ENCODE data around the gene RBM25. TPM values are rescaled to one million over a fixed set of nuclear protein-coding genes. Genes with fewer than 3 reads are reported as not detected.
"Not testable (repeated sequence)": the region's sequence is repeated elsewhere in the genome, so short reads cannot be mapped to it uniquely, and the experiment has no call there.

The RBM25 gene
- total and polyA plus RNA-seq, 2 experiments from 2014 or later: 17.7 to 52.9 TPM

GRCh38 chr14:73168274-73168673, 109.9 kb downstream of the RBM25 start:
- no peaks in the 10 kb centered on the region for H3K9me3 ChIP-seq (ENCODE audit: low read depth)
- no peaks in the 10 kb centered on the region for H3K4me1 ChIP-seq (ENCODE audit: insufficient read depth)
- in situ Hi-C loops (cut with MboI): no loop called here
- no peak overlapping the region for H2AFZ ChIP-seq
- no peaks in the 10 kb centered on the region for H4K20me1 ChIP-seq (ENCODE audit: insufficient read depth)
- H3K9me2 ChIP-seq (ENCODE audit: insufficient read depth): no peaks in the 10 kb centered on the region
- 91 to 95% methylated on average over 9 of the region's 9 CpGs for WGBS, 2 experiments (ENCODE audit: low coverage in 1 of 2, low lambda C conversion rate in 2 of 2, missing lambda C conversion rate in 2 of 2)
- no peaks in the 10 kb centered on the region for H3K27me3 ChIP-seq (replicated peaks; ENCODE audit: insufficient read depth)
- DNase-seq: no peak
- H3K79me2 ChIP-seq (ENCODE audit: insufficient read depth): no peaks in the 10 kb centered on the region
- H3F3A ChIP-seq (ENCODE audit: insufficient read depth): no peaks in the 10 kb centered on the region
- peaks cover 24% of the 10 kb centered on the region; the same call in 1 of the 2 replicates for H3K36me3 ChIP-seq (ENCODE audit: low read depth)
- no peak overlapping the region for H3K9ac ChIP-seq
- H3K4me3 ChIP-seq: no peak overlapping the region
- H3K27ac ChIP-seq: no peak overlapping the region
- H3K4me2 ChIP-seq (ENCODE audit: unreplicated experiment): no peak overlapping the region
- TF ChIP-seq EZH2phosphoT487 (IDR thresholded peaks at IDR 0.05; ENCODE audit: insufficient read depth, low read depth) (no peak), EZH2 (IDR thresholded peaks at IDR 0.05; ENCODE audit: insufficient read depth, poor library complexity, severe bottlenecking) (no peak)

GRCh38 chr14:73168691-73169090, 110.4 kb downstream of the RBM25 start:
- H2AFZ ChIP-seq: no peak overlapping the region
- no peak overlapping the region for H3K4me3 ChIP-seq
- no peaks in the 10 kb centered on the region for H4K20me1 ChIP-seq (ENCODE audit: insufficient read depth)
- no peaks in the 10 kb centered on the region for H3K27me3 ChIP-seq (replicated peaks; ENCODE audit: insufficient read depth)
- H3K4me1 ChIP-seq (ENCODE audit: insufficient read depth): no peaks in the 10 kb centered on the region
- H3K9ac ChIP-seq: no peak overlapping the region
- H3K9me3 ChIP-seq (ENCODE audit: low read depth): no peaks in the 10 kb centered on the region
- no peak overlapping the region for H3K4me2 ChIP-seq (ENCODE audit: unreplicated experiment)
- no peak overlapping the region for H3K27ac ChIP-seq
- no peaks in the 10 kb centered on the region for H3F3A ChIP-seq (ENCODE audit: insufficient read depth)
- DNase-seq: no peak
- peaks cover 27% of the 10 kb centered on the region; the same call in 1 of the 2 replicates for H3K36me3 ChIP-seq (ENCODE audit: low read depth)
- H3K9me2 ChIP-seq (ENCODE audit: insufficient read depth): no peaks in the 10 kb centered on the region
- in situ Hi-C loops (cut with MboI): no loop called here
- no peaks in the 10 kb centered on the region for H3K79me2 ChIP-seq (ENCODE audit: insufficient read depth)
- TF ChIP-seq EZH2 (IDR thresholded peaks at IDR 0.05; ENCODE audit: insufficient read depth, poor library complexity, severe bottlenecking) (no peak), EZH2phosphoT487 (IDR thresholded peaks at IDR 0.05; ENCODE audit: insufficient read depth, low read depth) (no peak)
- 95 to 96% methylated on average over 14 of the region's 14 CpGs for WGBS, 2 experiments (ENCODE audit: low coverage in 1 of 2, low lambda C conversion rate in 2 of 2, missing lambda C conversion rate in 2 of 2)

- H2AFZ ChIP-seq; H3K9me2 ChIP-seq (ENCODE audit: insufficient read depth); H3K27ac ChIP-seq; H4K20me1 ChIP-seq (ENCODE audit: insufficient read depth); DNase-seq; H3K9me3 ChIP-seq (ENCODE audit: low read depth); H3K4me2 ChIP-seq (ENCODE audit: unreplicated experiment); H3K79me2 ChIP-seq (ENCODE audit: insufficient read depth); H3K27me3 ChIP-seq (replicated peaks; ENCODE audit: insufficient read depth); H3F3A ChIP-seq (ENCODE audit: insufficient read depth); H3K4me1 ChIP-seq (ENCODE audit: insufficient read depth); in situ Hi-C loops (cut with MboI); H3K9ac ChIP-seq; H3K4me3 ChIP-seq: not testable (repeated sequence)
- WGBS, 2 experiments (ENCODE audit: low coverage in 1 of 2, low lambda C conversion rate in 2 of 2, missing lambda C conversion rate in 2 of 2): 81 to 85% methylated on average over 6 of the region's 6 CpGs
- H3K36me3 ChIP-seq (ENCODE audit: low read depth): peaks cover 34% of the 10 kb centered on the region; the same call in 1 of the 2 replicates
These were observed 111.5 kb downstream of the RBM25 start for GRCh38 chr14:73169855-73170254.

- Histone ChIP-seq H3K4me1 (ENCODE audit: insufficient read depth) (no peaks in the 10 kb centered on the region), H3K4me3 (no peak overlapping the region), H3K9ac (no peak overlapping the region), H3K9me2 (ENCODE audit: insufficient read depth) (no peaks in the 10 kb centered on the region), H3K27ac (no peak overlapping the region), H3K27me3 (replicated peaks; ENCODE audit: insufficient read depth) (no peaks in the 10 kb centered on the region), H3K36me3 (ENCODE audit: low read depth) (peaks cover 40% of the 10 kb centered on the region; the same call in 1 of the 2 replicates), H3F3A (ENCODE audit: insufficient read depth) (no peaks in the 10 kb centered on the region), H3K79me2 (ENCODE audit: insufficient read depth) (no peaks in the 10 kb centered on the region), H3K9me3 (ENCODE audit: low read depth) (no peaks in the 10 kb centered on the region), H2AFZ (no peak overlapping the region), H3K4me2 (ENCODE audit: unreplicated experiment) (no peak overlapping the region), H4K20me1 (ENCODE audit: insufficient read depth) (no peaks in the 10 kb centered on the region)
- no peak for DNase-seq
- TF ChIP-seq EZH2 (IDR thresholded peaks at IDR 0.05; ENCODE audit: insufficient read depth, poor library complexity, severe bottlenecking) (no peak), EZH2phosphoT487 (IDR thresholded peaks at IDR 0.05; ENCODE audit: insufficient read depth, low read depth) (no peak)
- in situ Hi-C loops (cut with MboI): no loop called here
- 81 to 84% methylated on average over 11 of the region's 11 CpGs for WGBS, 2 experiments (ENCODE audit: low coverage in 1 of 2, low lambda C conversion rate in 2 of 2, missing lambda C conversion rate in 2 of 2)
These were observed 112.4 kb downstream of the RBM25 start for GRCh38 chr14:73170686-73171085.

- no peaks in the 10 kb centered on the region for H3K4me1 ChIP-seq (ENCODE audit: insufficient read depth)
- no peak overlapping the region for H3K9ac ChIP-seq
- in situ Hi-C loops (cut with MboI): no loop called here
- H3K9me3 ChIP-seq (ENCODE audit: low read depth): no peaks in the 10 kb centered on the region
- no peaks in the 10 kb centered on the region for H3K9me2 ChIP-seq (ENCODE audit: insufficient read depth)
- H3K27ac ChIP-seq: no peak overlapping the region
- H3K4me2 ChIP-seq (ENCODE audit: unreplicated experiment): no peak overlapping the region
- H4K20me1 ChIP-seq (ENCODE audit: insufficient read depth): no peaks in the 10 kb centered on the region
- H3F3A ChIP-seq (ENCODE audit: insufficient read depth): no peaks in the 10 kb centered on the region; the same call in 1 of the 2 replicates
- H2AFZ ChIP-seq: no peak overlapping the region
- H3K36me3 ChIP-seq (ENCODE audit: low read depth): peaks cover 40% of the 10 kb centered on the region; the same call in 1 of the 2 replicates
- no peaks in the 10 kb centered on the region for H3K79me2 ChIP-seq (ENCODE audit: insufficient read depth)
- 66 to 72% methylated on average over 3 of the region's 3 CpGs for WGBS, 2 experiments (ENCODE audit: low coverage in 1 of 2, low lambda C conversion rate in 2 of 2, missing lambda C conversion rate in 2 of 2)
- no peak for DNase-seq
- TF ChIP-seq EZH2phosphoT487 (IDR thresholded peaks at IDR 0.05; ENCODE audit: insufficient read depth, low read depth) (no peak), EZH2 (IDR thresholded peaks at IDR 0.05; ENCODE audit: insufficient read depth, poor library complexity, severe bottlenecking) (no peak)
- H3K27me3 ChIP-seq (replicated peaks; ENCODE audit: insufficient read depth): no peaks in the 10 kb centered on the region
- H3K4me3 ChIP-seq: no peak overlapping the region
These were observed 114.2 kb downstream of the RBM25 start for GRCh38 chr14:73172500-73172899.

All from GM23248 (cell line).